ENCODE data around the gene STAB2.

STAB2 gene

DNA sequence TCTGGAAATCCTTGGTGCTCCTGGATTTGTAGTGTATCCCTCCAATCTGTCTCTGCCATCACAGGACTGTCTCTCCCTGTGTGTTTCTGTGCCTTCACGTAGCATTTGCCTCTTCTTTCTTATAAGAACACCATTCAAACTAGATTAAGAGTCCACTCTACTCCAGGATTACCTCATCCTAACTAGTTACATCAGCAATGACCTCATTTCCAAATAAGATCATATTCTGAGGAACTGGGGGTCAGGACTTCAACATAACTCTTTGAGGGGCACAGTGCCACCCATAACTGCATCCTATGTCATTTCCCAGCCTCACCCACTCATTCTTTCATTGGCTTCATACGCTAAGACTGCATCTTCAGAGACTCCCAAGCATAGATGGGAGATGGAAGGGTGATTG lies 147.8 kb downstream of the STAB2 start:
- ATAC-seq (ENCODE audit: low read depth), result no peak
- H3K9me3 ChIP-seq (ENCODE audit: severe bottlenecking), result no peaks in the 10 kb centered on the region
- no peak for DNase-seq (ENCODE audit: low spot score)
- no peak overlapping the region for H3K4me3 ChIP-seq (ENCODE audit: severe bottlenecking)
- no peaks in the 10 kb centered on the region for H3K36me3 ChIP-seq (ENCODE audit: low read depth)
- TF ChIP-seq, protein P1, sequence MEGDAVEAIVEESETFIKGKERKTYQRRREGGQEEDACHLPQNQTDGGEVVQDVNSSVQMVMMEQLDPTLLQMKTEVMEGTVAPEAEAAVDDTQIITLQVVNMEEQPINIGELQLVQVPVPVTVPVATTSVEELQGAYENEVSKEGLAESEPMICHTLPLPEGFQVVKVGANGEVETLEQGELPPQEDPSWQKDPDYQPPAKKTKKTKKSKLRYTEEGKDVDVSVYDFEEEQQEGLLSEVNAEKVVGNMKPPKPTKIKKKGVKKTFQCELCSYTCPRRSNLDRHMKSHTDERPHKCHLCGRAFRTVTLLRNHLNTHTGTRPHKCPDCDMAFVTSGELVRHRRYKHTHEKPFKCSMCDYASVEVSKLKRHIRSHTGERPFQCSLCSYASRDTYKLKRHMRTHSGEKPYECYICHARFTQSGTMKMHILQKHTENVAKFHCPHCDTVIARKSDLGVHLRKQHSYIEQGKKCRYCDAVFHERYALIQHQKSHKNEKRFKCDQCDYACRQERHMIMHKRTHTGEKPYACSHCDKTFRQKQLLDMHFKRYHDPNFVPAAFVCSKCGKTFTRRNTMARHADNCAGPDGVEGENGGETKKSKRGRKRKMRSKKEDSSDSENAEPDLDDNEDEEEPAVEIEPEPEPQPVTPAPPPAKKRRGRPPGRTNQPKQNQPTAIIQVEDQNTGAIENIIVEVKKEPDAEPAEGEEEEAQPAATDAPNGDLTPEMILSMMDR (IDR thresholded peaks at IDR 0.05; ENCODE audit: poor library complexity, severe bottlenecking), result no peak
- no peaks in the 10 kb centered on the region for H3K4me1 ChIP-seq (ENCODE audit: insufficient read depth, poor library complexity, severe bottlenecking)
- H3K27ac ChIP-seq (ENCODE audit: poor library complexity, severe bottlenecking), result no peak overlapping the region
- H3K27me3 ChIP-seq (ENCODE audit: insufficient read depth, poor library complexity, severe bottlenecking), result no peaks in the 10 kb centered on the region

DNA sequence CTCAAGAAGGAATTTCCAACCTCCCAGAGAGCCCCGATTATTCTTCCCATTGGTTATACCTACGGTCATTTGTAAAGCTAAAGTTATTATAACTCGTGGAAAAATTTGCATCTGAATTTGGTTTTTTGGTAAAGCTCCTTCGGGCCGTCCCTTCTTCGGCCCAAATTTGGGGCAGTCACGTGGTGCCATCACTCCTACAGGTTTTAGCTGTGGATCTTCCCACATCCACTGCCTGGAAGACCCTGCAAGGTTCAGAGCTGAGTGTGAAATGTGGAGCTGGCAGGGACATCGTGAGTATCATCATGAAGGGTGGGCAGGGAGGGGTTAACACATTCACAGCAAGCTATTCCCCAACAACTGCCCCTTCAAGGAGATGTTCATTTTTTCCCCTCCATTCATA lies 148.2 kb downstream of the STAB2 start:
- no peak overlapping the region for H3K4me3 ChIP-seq (ENCODE audit: severe bottlenecking)
- no peaks in the 10 kb centered on the region for H3K36me3 ChIP-seq (ENCODE audit: low read depth)
- no peak overlapping the region for H3K27ac ChIP-seq (ENCODE audit: poor library complexity, severe bottlenecking)
- no peaks in the 10 kb centered on the region for H3K4me1 ChIP-seq (ENCODE audit: insufficient read depth, poor library complexity, severe bottlenecking)
- H3K9me3 ChIP-seq (ENCODE audit: severe bottlenecking), result no peaks in the 10 kb centered on the region
- DNase-seq (ENCODE audit: low spot score) (no peak), ATAC-seq (ENCODE audit: low read depth) (no peak)
- TF ChIP-seq, protein P1 (IDR thresholded peaks at IDR 0.05; ENCODE audit: poor library complexity, severe bottlenecking), result no peak
- H3K27me3 ChIP-seq (ENCODE audit: insufficient read depth, poor library complexity, severe bottlenecking), result no peaks in the 10 kb centered on the region

DNA sequence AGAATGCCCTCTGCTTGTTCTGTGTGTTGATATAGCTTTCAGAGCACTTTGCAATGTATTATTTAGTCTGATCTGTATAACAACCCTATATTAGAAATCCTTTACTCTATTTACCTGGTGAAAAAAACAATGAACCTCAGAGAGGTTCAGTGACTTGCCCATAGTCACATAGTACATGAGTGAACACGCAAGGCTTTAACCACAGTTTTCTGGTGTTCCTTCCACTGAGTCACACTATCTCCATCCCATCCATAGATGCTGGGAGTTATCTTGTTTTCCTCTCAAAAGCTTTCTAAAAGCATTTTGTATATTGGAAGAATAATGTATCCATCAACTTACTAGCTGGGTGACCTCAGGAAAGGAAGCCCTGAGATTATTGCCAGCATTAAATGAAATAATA lies 149.5 kb downstream of the STAB2 start:
- Histone ChIP-seq H3K4me3 (ENCODE audit: severe bottlenecking) (no peak overlapping the region), H3K36me3 (ENCODE audit: low read depth) (no peaks in the 10 kb centered on the region), H3K27ac (ENCODE audit: poor library complexity, severe bottlenecking) (no peak overlapping the region), H3K27me3 (ENCODE audit: insufficient read depth, poor library complexity, severe bottlenecking) (no peaks in the 10 kb centered on the region), H3K9me3 (ENCODE audit: severe bottlenecking) (no peaks in the 10 kb centered on the region), H3K4me1 (ENCODE audit: insufficient read depth, poor library complexity, severe bottlenecking) (no peaks in the 10 kb centered on the region)
- TF ChIP-seq, protein P1 (IDR thresholded peaks at IDR 0.05; ENCODE audit: poor library complexity, severe bottlenecking), result no peak
- DNase-seq (ENCODE audit: low spot score) (no peak), ATAC-seq (ENCODE audit: low read depth) (no peak)

DNA sequence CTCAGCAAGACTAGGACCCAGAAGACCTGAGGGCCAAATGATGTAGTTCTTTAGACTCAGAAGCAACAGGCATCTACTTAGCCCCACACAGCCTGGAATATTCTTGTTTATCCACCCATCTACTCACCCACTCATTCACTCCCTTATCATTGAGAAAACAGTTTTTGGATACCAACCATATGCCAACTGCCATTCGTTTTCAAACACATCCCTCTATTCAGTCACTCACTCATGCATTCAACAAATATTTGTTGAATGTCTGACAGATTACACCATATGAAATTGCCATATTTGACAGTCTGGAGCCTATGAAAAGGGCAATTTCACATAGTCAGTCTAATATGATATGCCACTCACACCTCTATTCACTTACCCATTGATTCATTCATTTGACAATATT lies 150.8 kb downstream of the STAB2 start:
- H3K27me3 ChIP-seq (ENCODE audit: insufficient read depth, poor library complexity, severe bottlenecking), result no peaks in the 10 kb centered on the region
- TF ChIP-seq, protein P1 (IDR thresholded peaks at IDR 0.05; ENCODE audit: poor library complexity, severe bottlenecking), result no peak
- no peak overlapping the region for H3K4me3 ChIP-seq (ENCODE audit: severe bottlenecking)
- no peaks in the 10 kb centered on the region for H3K9me3 ChIP-seq (ENCODE audit: severe bottlenecking)
- no peaks in the 10 kb centered on the region for H3K36me3 ChIP-seq (ENCODE audit: low read depth)
- H3K27ac ChIP-seq (ENCODE audit: poor library complexity, severe bottlenecking), result no peak overlapping the region
- DNase-seq (ENCODE audit: low spot score) (no peak), ATAC-seq (ENCODE audit: low read depth) (no peak)
- H3K4me1 ChIP-seq (ENCODE audit: insufficient read depth, poor library complexity, severe bottlenecking), result peaks cover 4% of the 10 kb centered on the region

DNA sequence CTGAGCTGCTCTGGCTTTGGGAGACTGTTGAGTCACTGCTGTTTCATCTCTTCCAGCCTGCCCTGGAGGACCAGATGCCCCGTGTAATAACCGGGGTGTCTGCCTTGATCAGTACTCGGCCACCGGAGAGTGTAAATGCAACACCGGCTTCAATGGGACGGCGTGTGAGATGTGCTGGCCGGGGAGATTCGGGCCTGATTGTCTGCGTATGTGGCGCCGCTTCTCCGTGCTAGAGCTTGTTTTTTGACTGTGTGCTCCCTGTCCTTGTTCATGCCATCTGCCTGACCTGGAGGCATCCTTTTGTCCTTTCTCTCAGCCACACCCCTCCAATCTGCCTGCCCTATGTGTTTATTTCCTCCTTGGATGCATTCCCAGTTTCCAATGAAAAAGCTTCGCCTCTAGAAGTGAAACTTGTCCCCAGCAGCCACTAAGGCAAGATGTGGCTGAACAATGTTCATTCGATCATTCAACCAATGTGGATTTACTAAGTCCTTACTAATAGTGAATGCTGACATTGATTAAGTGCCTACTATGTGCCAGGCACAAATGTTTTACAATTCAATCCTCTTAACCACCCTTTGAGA lies 155.4 kb downstream of the STAB2 start:
- DNase-seq (ENCODE audit: low spot score) (no peak), ATAC-seq (ENCODE audit: low read depth) (peak; percentile 77)
- Histone ChIP-seq H3K36me3 (ENCODE audit: low read depth) (no peaks in the 10 kb centered on the region), H3K27me3 (ENCODE audit: insufficient read depth, poor library complexity, severe bottlenecking) (no peaks in the 10 kb centered on the region), H3K27ac (ENCODE audit: poor library complexity, severe bottlenecking) (no peak overlapping the region), H3K4me1 (ENCODE audit: insufficient read depth, poor library complexity, severe bottlenecking) (peaks cover 4% of the 10 kb centered on the region), H3K4me3 (ENCODE audit: severe bottlenecking) (no peak overlapping the region), H3K9me3 (ENCODE audit: severe bottlenecking) (no peaks in the 10 kb centered on the region)
- TF ChIP-seq, protein P1 (IDR thresholded peaks at IDR 0.05; ENCODE audit: poor library complexity, severe bottlenecking), result no peak

Data from RWPE2 (cell line).